Measurements from ENCODE around the gene ITGB6.

- TF ChIP-seq TAF1 (IDR thresholded peaks at IDR 0.05; ENCODE audit: low read depth, low read length) (no peak), EZH2 (IDR thresholded peaks at IDR 0.05; ENCODE audit: low read depth, low read length, severe bottlenecking) (no peak), USF2 (IDR thresholded peaks at IDR 0.05; ENCODE audit: low read length) (no peak), CTCF (IDR thresholded peaks at IDR 0.05; ENCODE audit: control extremely low read depth in 1 of 3, insufficient read depth in 1 of 3, low read depth in 1 of 3, low read length in 3 of 3) (no peak), GABPA (IDR thresholded peaks at IDR 0.05; ENCODE audit: borderline replicate concordance, insufficient read depth, low read length) (no peak), EP300 (IDR thresholded peaks at IDR 0.05; ENCODE audit: borderline replicate concordance in 1 of 2, low read depth in 2 of 2, low read length in 2 of 2) (no peak), POLR2A (IDR thresholded peaks at IDR 0.05; ENCODE audit: control extremely low read depth in 1 of 2, low read depth in 2 of 2, low read length in 2 of 2) (no peak), TBP (IDR thresholded peaks at IDR 0.05; ENCODE audit: low read depth, low read length) (no peak), RXRA (IDR thresholded peaks at IDR 0.05; ENCODE audit: insufficient read depth, low read depth, low read length) (no peak), POLR2AphosphoS5 (IDR thresholded peaks at IDR 0.05; ENCODE audit: low read depth, low read length) (no peak), RAD21 (IDR thresholded peaks at IDR 0.05 in 1 of 2, conservative IDR thresholded peaks at IDR 0.05 in 1 of 2; ENCODE audit: low read depth in 2 of 2, low read length in 2 of 2) (no peak), PHF8 (conservative IDR thresholded peaks at IDR 0.05; ENCODE audit: low read depth, low read length) (no peak), RFX5 (IDR thresholded peaks at IDR 0.05; ENCODE audit: borderline replicate concordance, low read depth, low read length) (no peak), SRF (IDR thresholded peaks at IDR 0.05; ENCODE audit: low read depth, low read length) (no peak)
Measured at GRCh38 chr2:160157861-160158829, 41.9 kb downstream of the ITGB6 start.

Measured in H1 (cell line).